HCEC 1CT (cell line): ENCODE results near the gene ADAM33.

Experiments used
- DNase-seq: peaks from one replicate; pipeline ENCODE4 v3.0.0-alpha.2; 2017

ADAM33 gene

DNA sequence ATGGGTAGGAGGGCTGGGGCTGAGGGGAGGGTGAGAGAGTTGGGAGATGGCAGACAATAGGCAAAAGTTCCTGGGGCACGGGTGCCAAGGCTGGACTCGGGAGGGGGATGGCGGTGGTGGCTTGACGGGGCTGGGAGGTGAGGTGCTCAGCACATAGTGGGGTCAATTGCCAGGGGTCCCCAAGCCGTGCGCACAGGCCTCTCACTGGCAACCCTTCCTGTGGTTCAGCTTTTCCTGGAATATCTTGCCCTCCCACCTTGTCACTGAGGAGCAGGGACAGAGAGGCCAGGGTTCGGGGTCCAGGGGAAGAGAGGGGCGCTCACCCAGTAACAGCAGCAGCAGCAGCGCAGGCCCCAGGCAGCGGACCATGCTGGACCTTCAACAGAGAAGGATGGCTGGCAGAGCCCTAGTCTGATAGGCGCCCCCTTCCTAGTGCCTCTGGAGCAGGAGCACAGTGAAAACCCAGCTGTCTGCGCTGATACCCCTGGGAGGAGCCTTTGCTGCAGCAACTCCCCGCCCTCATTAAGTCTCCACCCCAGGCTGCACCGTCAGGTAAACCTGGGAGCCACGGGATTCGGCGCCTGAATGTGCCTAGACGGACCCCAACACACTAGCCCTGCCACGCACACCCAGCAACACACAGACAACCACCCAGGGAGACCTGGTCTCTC, 18.6 kb downstream of the ADAM33 start, which contains the start of gene GFRA4:
Gene GFRA4 (minus strand): TSS at position 369 of the 671 bp plus-strand sequence. CDS start 0 bp downstream, at position 369.
- no peak for DNase-seq

DNA sequence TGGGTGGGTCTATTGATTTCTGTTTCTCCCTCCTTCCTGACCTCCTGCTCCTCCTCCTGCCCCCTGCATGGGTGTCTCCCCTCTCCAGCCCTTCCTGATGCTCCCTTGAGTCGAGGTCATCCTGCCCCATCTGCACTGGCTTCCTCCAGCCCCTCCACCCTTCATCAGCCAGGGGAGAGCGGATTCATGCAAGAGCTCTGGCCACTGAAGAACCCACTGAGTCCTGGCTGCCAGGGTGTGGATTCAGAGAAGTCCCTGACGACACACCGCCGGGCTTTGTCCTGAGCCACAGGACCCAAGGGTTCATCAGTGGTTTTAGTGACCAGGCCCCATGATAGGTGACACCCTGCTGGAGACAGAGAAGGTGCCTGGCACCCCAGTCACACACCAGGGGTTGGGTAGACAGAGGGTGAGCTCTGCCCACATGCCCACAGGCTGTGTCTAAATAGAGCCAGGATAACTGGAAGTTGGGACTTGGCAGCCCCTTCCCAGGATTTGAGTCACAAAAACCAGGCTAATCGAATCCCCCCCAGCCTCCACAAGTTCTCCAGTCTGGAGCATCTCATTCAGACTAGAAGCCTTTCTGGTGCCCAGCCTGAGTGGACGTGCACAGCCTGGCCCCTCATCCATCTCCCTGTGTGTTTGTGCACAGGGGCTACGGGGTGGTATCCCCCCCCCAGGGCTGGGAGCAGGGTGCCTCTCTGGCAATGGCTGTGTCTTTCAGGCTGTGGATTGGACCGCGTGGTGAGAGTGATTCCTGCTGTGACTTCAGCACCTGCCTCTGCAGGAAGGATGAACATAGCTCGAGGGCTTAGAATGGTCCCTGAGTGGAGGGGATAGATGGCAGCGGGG, 19.8 kb downstream of the ADAM33 start:
- no peak for DNase-seq

DNA sequence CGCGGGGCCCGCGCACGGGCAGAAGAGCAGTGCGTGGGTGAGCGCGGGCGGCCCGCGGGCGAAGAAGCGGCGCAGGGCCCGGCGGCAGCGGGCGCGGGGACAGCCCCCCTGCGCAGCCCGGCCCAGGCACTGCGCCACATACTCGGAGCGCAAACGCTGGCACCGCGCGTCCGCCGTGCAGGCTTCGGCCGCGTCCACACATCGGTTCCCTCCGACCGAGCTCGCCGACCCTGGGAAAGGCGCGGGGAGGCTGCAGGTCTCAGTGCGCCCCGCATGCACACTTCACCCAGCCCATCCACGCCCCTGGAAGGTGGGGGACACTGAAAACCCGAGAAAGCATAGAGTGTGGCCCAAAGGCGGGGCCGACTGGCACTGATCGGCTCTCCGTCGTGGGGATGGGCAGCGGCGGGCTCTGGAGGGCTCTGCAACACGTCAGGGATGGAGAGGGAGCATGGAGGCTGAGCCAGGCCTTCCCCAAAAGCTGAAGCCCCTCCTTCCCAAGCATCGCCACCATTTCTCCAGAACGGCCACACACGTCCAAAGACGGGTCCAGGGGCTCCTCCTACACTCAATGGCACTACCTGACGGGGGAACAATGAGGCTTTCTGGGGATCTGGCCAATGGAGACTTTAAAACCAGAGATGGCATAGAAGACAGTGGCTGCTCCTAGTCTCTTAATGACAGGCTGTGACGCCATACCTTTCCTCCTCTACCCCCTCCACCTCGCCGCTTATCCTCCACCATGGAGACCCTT, 20.6 kb downstream of the ADAM33 start:
- no peak for DNase-seq

DNA sequence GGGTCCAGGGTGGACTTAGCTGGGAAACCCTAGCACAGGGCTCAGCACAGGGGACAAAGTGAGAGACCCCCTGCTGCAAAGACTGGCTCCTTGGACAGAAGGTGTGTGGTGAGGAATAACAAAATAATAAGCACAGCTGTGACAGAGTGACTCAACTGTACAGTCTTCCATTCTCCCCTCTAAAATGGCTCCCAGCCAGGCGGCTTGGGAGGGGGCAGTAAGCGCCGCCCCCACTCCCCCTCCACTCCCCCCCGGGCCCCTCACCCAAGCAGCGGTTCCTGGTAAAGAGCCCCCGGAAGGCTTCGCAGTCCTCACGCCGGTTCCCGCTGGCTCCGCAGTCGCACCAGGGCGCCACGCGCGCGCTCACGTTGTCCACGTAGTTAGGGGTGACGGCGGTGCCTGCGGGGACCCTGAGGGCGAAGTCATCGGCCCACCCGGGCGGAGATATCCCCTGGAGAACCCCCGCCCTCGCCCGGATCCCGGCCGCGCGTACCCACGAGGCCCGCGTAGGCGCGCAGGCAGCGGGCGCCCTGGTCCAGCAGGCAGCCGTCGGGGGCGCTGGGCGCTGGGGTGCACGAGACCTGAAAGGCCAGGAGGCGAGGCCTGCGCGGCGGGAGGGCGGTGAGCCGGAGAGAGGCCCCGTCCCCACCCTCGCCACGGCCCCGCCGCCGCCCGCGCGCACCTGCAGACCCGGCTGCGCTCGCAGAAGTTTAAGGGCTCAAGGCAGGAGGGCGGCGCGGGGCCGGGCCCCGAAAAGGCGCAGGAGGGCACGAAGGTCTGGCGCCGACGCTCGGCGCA, 21.3 kb downstream of the ADAM33 start:
- no peak for DNase-seq

DNA sequence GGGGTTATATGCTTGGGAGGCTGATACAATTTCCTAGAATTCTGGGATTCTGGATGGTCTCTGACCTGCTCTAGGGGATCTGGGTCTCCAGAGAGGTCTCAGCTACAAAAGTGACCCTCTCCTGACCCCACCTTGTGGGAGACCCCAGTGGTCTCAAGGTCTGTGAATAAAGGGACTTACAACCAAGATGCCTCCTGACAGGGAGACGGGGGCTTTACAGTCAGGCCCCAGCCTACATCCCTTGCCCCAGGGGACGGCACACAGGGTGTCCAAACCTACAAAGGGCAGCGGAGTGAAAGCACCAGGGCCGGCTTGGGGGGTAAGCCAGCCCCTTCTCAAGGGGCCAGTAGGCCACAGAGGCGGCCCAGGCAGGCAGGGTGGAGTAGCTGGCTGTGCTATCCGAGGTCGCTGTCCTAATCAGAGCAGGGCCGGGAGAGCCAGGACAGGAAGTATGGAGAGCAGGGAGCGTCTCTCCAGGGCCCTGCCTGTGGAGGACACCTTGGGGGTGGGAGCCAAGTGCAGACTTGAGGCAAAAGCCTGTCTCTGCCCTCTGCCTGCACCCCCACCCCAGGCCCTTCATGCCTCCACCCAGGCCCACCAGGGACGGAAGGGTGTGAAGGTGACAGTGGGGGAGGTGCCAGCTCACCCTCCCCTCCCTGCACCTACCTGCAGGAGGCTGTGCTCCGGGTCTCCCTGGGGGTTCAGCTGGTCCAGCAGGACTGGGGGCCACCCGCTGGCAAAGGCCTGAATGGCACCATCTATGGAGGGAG, 22.1 kb downstream of the ADAM33 start:
- no peak for DNase-seq

DNA sequence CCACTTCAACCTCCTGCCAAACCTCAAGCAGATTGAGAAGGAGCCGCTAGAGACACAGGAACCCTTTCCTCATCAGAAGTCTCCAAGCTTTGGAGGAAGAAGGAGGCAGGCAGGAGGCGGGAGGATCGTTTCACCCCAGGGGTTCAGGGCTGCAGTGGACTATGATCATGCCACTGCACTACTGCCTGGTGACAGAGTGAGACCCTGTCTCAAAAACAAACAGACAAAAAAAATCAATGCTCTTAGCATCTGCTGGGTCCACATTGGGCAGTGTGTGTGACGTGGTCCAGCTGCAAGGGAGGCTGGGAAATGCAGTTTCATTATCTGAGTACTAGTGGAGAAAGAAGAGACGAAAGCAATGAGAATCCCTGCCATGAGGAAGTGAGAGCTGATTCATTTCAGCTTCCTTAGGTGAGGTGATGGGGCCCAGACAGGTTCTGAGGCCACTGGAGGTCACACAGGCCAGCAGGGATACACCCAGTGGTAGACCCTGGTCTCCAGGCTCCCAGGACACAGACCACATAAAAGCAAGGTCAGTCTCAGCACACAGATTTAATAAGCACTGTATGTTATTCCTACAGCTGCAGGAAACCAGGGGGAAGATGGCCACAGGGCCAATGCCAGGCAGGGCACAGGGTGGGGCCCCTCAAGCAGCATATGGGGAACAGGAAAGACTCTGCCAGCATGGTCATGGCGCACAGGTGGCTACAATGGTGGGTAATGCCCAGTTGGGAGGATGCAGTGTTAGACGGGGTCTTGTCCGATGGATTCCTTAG, 22.9 kb downstream of the ADAM33 start:
- DNase-seq: no peak

DNA sequence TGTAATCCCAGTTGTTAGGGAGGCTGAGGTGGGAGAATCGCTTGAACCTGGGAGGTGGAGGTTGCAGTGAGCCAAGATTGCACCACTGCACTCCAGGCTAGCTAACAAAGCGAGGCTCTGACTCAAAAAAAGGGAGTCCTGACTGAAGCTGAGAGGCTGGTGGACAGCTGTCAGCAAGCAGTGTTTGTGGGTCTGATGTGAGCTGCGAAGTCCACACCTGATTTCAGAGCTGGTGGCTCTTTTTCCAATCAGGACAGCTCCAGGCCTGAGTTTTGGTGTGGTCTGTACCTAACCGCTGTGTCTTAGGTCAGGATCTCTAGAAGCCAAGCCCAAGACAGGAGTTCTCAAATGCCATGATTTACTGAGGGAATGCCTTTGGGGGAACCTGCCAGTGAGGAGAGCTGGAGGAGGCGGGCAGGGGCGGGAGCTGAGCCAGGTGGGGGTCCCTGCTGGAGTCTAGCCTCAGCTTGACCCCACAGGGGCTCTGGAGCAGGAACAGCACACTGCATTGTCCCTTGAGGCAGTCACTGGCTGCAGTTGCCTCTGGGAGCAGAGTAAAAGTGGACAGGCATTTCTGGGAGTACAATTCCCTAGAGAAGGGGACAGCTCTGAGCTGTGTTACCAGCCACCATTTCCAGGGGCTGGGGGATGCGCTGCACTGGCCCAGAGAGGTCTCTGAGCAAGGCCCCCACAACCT, 23.6 kb downstream of the ADAM33 start:
- DNase-seq: no peak

DNA sequence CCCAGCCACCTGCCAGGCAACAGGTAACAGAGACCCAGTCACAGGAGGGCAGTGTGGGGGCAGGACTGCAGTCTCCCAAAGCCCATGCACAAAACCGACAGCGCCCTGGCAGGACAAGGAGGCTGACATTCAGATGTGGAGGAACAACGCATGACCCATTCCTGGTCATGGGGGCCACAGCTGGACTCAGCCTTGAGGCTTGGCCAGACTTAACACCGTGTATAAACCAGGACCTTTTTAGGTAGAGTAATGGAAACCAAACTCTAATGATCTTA, 26.7 kb downstream of the ADAM33 start:
- no peak for DNase-seq

DNA sequence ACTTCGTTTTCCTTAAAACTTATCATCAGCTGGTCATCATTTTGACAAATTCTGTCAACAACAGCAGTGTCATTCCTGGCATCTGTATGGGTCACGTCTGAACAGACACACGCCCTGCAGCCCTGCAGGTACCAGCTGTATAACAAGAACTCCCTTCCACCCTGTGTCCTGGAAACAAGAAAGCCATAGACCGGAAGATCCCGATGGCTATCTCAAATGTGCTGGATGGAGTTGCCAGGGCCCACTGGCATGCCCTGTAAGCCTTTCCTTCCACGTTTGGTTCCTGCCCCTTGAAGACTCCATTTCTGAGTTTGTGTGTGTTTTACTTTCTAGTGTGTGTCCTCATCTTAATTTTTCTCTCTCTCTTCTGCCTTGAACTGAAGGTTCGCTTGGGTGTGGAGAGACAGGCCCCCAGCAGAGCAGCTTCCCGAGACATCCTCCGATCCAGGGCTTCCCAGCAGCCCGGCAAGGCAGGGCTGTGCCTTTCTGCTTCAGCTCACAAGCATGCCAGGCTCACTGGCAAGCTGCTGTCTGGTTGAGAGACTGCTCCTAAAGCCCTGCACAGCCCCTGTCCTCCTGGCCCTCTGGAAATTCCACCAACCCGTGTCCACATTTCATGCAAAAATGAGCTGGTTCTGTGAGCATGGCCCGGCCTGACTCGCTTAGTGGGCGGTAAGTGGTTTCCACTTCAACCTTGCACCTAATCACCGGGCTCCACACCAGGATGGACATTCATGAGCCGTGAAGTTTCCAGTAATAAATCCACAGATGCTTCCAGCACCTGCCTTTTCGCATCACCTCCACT, 27.3 kb downstream of the ADAM33 start:
- DNase-seq: no peak

DNA sequence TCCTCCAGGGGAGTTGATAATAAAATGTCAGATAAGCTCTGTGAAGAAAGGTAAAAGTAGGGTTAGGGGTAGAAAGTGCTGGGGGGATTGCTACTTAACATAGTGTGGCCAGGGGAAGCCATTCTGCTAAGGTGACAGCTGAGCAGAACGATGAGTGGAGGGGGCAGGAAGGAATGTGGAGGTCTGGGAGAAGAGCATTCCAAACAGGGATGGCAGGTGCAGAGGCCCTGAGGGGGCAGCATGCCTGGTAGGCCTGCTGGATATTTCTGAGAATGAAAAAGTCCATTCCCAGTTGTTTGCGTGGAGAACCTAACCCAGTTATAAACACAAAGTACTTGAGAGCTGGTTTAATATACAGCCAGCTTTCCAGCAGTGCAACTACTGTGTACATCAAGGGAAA, 27.9 kb downstream of the ADAM33 start:
- no peak for DNase-seq

DNA sequence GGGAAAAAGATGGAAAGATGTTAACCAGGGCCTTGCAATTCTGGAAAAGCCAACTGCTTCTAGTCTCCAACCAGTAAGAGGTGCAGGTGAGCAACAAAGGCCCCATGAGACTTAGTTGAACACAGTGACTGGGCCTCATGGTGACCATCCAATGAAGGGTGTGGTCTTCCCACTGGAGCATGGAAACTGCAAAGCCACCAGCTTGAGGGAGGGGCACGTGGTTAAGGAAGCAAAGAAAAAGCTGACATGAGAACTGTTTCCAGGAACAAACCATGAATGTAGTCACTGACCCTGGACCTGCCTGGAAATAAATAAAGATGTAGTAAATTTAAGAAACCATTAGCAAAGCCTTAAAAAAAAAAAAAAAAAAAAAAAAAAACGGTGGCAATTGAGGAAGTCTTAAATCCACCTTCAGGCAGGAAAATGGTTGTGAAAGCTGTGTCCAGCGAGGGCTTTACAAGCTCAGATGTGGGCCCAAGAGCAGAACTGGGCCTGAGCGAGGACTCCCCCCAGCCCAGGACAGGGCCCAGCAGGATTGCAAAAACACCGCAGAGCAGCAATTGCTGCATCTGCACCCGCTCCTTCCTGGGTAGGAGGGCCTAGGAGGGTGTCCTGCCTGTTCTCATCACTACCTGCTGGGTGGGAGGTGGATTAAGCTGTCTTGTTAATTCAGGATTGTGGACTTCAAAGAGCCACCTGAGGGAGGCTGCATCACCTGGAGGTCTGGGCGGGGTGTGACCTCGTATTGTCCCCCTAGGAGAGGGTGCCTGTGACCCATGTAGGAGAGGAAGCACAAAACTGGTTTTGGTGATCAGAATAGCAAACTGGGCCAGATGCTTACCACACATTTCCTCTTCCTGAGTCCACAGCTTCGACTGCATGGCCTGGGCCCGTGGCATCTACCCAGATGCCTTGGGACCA, 28.9 kb downstream of the ADAM33 start:
- no peak for DNase-seq

DNA sequence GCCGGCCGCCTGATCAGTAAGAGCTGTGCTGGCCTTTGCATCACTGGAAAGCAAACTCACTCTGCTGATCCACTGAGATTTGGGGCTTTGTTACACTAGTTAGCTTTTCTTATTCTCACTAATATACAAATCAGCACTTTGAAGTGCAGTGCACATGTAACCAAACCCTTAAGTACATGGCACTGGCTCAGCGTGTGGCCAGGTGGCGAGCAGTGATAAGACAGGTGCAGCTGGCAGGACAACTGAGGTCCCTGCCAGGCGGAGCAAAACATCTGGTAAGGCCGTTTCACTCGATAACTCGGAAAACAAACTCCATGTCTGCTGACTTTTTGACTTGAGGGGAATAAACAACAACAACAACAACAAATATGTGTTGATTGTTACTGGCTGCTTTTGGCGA, 29.6 kb downstream of the ADAM33 start:
- no peak for DNase-seq

DNA sequence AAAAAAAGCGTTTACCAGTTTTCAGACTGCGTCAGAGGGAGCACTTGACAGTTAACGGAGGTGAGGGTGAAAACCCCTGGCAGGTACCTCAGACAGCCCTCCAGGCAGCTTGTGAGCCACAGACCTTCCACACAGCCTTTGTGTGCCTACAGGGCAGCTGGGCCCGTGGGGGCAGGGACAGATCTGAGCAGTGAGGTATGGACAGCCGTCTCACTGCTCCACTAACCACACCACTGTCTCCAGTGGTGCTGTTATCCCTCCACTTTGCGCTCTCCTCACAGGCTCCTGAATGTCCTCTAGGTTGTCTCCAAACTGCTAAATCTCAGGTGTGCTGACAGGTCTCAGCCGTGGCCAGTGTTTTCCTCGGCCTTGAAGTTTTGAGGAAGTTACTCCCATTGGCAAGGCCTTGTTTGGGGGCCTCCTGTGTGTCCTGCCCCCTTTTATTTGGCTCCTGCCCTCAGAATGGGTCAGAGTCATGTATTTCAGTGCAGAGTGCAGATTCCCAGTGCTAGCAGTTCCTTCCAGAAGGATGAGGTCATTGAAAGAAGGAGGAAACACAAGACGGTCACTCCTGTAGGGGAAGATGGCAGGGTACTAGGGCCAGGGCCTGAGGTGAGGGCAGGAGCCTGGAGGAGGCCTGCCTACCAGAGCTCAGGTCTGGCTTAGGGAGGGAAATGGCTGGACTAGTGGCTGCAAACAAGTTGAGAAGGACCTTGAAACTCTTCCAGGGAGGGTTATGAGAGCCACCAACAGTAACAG, 30.4 kb downstream of the ADAM33 start:
- no peak for DNase-seq

DNA sequence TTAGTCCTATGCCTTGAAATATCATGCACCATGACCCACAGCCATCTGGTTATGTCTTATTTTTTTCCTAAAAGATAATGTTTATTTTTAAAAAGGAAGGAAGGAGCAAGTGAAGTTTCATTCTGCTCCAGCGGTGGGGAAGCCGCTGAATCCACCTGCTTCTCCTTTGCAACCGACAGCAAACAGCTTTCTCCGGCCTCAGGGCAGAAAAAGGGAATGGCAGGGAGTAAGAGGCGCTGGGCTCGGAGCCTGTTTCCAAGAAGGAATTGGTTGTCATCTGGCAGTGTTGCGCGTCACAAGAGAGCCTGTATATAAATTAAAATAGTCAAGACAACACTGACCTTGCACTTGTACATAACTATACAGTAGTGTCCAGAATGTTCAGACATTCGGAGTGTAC, 32.9 kb downstream of the ADAM33 start:
- no peak for DNase-seq

DNA sequence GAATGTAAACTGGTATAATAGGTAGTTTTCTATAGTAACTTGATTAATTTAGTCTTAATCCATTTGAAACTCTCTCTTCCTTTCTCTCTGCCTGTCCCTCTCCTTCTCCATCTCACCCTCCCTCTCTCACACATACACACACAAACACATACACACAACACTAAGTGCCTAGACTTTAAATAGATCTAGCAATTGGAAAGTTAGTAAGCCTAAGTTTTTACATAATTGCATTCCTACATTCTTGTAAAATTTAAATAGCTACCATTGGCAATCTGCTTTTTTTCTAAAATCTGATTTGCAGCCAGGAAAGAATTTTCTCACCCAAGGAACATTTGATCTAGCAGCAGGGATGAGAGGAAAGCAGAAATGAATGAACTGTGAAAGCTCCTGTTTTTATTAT, 34.3 kb downstream of the ADAM33 start:
- no peak for DNase-seq

DNA sequence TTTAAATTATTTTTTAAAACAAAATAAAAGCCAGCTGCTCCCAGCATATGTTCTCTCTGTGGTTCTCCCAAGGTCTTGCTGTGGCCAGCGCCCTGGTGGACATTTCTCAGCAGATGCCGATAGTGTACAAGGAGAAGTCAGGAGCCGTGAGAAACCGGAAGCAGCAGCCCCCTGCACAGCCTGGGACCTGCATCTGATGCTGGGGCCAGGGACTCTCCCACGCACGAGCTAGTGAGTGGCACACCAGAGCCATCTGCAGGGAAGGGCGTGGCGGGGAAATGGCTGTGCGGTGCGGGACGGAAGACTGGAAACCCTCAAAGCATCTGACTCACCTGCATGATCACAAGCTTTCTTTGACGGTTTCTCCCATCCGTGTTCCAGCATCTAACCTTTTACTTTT, 35.2 kb downstream of the ADAM33 start:
- no peak for DNase-seq

DNA sequence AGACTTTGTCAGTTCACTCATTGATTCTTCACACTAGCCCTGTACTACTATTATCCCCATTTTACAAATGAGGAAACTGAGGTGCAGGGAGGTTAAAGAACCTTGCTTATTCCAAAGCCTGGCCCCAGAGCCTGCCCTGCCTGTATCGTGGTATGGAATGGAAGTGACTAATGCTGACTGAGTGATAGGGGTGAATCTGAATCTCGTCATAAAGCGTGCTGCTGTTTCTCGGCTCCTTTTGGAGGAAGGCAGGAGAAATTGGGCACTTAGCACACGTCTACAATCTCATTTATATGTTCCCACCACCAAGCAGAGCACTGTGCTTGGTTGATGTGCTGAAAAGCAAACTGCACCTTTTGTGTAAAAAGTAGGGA, 35.8 kb downstream of the ADAM33 start:
- peak; percentile 37 for DNase-seq
